ENCODE measurements around the gene WIZ.
"Not testable (repeated sequence)": the region's sequence is repeated elsewhere in the genome, so short reads cannot be mapped to it uniquely, and the experiment has no call there.

WIZ gene

DNA sequence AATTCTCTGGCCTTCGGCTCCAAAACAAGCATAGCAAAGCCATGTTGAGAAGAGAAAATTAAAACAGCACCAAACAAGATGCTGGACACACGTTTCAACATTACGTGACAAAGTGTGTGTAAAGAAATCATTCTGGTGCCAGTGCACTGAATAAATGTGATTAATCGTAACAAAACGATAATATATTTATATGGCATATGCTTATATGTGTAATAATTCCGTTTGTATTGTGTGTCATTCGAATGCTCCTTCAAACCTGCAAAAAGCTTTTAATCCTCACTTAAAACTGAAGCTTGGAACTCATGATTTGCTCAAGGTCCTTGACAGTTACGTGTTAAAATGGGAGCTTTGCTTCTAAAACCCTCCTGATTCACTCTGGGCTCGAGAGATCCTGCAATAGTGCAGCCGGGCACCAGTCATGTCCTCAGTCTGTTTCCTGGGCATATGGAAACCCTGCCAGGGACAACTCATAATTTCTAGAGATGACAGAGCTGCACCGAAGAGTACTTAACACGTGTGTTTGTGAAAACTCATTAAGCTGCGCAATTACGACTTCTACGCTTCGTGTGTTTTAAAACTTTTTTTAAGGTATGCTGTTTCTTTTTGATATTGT is 30.2 kb downstream of the WIZ start:
- DNase-seq (ENCODE audit: low read depth) = no peak
- peak overlapping the region; percentile 46 for H3K4me3 ChIP-seq (ENCODE audit: low read length)
- TF ChIP-seq CTCF (conservative IDR thresholded peaks at IDR 0.05; ENCODE audit: low read depth, low read length) = no peak

- peak; percentile 76 for TF ChIP-seq CTCF (conservative IDR thresholded peaks at IDR 0.05; ENCODE audit: low read depth, low read length)
- peak within 1 kb of the TSS; percentile 96 for H3K4me3 ChIP-seq (ENCODE audit: low read length)
- DNase-seq (ENCODE audit: low read depth) = peak; percentile 99
These were observed 31.0 kb downstream of the WIZ start, which contains the start of gene AKAP8L for GRCh38 chr19:15418579-15419412. Gene AKAP8L, minus strand, starts transcription at chr19:15418988. Its CDS starts 65 bp downstream, at chr19:15418923.

GRCh38 chr19:15418231-15418578 is 31.6 kb downstream of the WIZ start:
- DNase-seq (ENCODE audit: low read depth) = no peak
- no peak for TF ChIP-seq CTCF (conservative IDR thresholded peaks at IDR 0.05; ENCODE audit: low read depth, low read length)
- H3K4me3 ChIP-seq (ENCODE audit: low read length) = peak overlapping the region; percentile 96

- no peak for TF ChIP-seq CTCF (conservative IDR thresholded peaks at IDR 0.05; ENCODE audit: low read depth, low read length)
- H3K4me3 ChIP-seq (ENCODE audit: low read length) = peak overlapping the region; percentile 96
- DNase-seq (ENCODE audit: low read depth) = no peak
These were observed 32.1 kb downstream of the WIZ start for GRCh38 chr19:15417699-15418098.

DNA sequence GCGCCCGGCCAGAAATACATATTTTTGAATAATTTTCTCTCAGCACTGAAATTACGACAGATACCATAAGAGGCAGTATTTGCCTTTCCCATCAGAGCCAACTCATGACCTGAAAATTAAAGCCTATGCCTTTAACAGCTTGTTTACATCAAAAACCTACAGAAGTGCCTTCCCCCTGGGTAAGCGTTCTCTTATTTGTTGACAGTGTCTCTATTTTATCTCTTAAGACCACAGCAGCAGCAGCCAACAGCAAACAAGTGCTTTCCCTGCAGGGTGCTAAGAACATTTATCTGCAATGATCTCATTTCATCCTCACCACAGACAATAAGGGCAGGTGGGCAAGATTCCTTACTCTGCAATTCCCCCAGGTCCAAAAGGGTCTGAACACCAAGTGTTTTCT is 36.9 kb downstream of the WIZ start:
- no peak overlapping the region for H3K4me3 ChIP-seq (ENCODE audit: low read length)
- TF ChIP-seq CTCF (conservative IDR thresholded peaks at IDR 0.05; ENCODE audit: low read depth, low read length) = no peak
- DNase-seq (ENCODE audit: low read depth) = no peak

- not testable (repeated sequence) for H3K4me3 ChIP-seq (ENCODE audit: low read length); DNase-seq (ENCODE audit: low read depth)
These were observed 38.4 kb downstream of the WIZ start for GRCh38 chr19:15411351-15411750.

GRCh38 chr19:15404780-15405211 is 45.0 kb downstream of the WIZ start:
- no peak for DNase-seq (ENCODE audit: low read depth)
- no peak for TF ChIP-seq CTCF (conservative IDR thresholded peaks at IDR 0.05; ENCODE audit: low read depth, low read length)
- H3K4me3 ChIP-seq (ENCODE audit: low read length) = no peak overlapping the region
